Muscle of back (tissue), 11 donors: ENCODE results near the gene RAB31. TPM values are rescaled to one million over a fixed set of nuclear protein-coding genes. Genes with fewer than 3 reads are reported as not detected.

Experiments used
- DNase-seq, 3 donors: peaks; one replicate each; pipeline versions ENCODE4 v3.0.0 to v3.0.0-alpha.2; 2013
- polyA plus RNA-seq, 10 donors: library from polyadenylated mRNA; unstranded; fragments of 120-200 nt; gene quantifications; one replicate each; pipeline ENCODE4 v1.2.1, GENCODE V29; 2013; ENCODE audit not compliant: insufficient read length in 10 of 10

Gene RAB31
- polyA plus RNA-seq, 10 donors = 27.0 to 37.1 (median 33.2) TPM

DNA sequence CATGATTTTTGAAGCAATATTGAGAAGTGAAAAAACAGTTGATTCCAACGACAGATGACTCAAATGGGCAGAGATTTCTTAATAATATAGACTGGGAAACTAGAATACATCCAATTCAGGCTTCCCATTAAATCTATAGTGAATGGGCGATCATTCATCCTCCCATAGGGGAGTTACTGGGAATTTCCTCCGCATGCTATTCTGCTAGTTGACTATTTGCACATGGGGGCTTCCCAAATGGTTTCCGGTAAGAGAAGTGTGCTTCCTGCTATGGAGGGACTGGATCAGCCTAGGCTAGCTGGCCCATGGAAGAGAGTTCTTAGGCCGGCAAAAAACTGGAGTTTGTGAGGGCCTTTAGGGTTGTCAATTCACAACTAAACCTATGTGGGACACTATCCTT lies 203.1 kb downstream of the RAB31 start:
- DNase-seq = no peak

Other genes starting within 250 kb of the RAB31 start
- 10 to 100 TPM; 35.8 to 53.3 (median 42.9) TPM for gene RALBP1, start 232.8 kb upstream of the RAB31 start, polyA plus RNA-seq
- gene PPP4R1, start 93.7 kb upstream of the RAB31 start, polyA plus RNA-seq = 10 to 100 TPM; 49.2 to 77.4 (median 62.0) TPM
- under 1 TPM in 6 of 10 donors, not detected in 4; 0.04 to 0.12 (median 0.09) TPM for gene TXNDC2, start 177.7 kb downstream of the RAB31 start, polyA plus RNA-seq
- gene VAPA, start 205.7 kb downstream of the RAB31 start, polyA plus RNA-seq = 100 to 1,000 TPM; 204 to 353 (median 267) TPM